BE2C (cell line): ENCODE data around the gene GPC1.

Source experiments
- DNase-seq: peaks from one replicate; pipeline ENCODE4 v3.0.0-alpha.2; 2020
- H3K27me3 ChIP-seq: fragments of 250-450 bp; sonication (Bioruptor Pico); 2 replicates; pipeline ENCODE4 v1.5.1; 2020; ENCODE audit warnings: mild to moderate bottlenecking
- H3K36me3 ChIP-seq: fragments of 250-450 bp; sonication (Bioruptor Pico); 2 replicates; pipeline ENCODE4 v1.5.1; 2020; ENCODE audit warnings: mild to moderate bottlenecking
- H3K4me1 ChIP-seq: fragments of 250-450 bp; sonication (Bioruptor Pico); 2 replicates; pipeline ENCODE4 v1.5.1; 2020
- H3K4me3 ChIP-seq: 2 replicates; pipeline ENCODE4 v1.5.1; 2011; ENCODE audit warnings: low read depth, low read length
- H3K9me3 ChIP-seq: fragments of 250-450 bp; sonication (Bioruptor Pico); 2 replicates; pipeline ENCODE4 v1.5.1; 2020
- TF ChIP-seq, protein P1 (sequence below): IDR thresholded peaks from 2 replicates; pipeline ENCODE4 v1.5.1; 2012; ENCODE audit warnings: mild to moderate bottlenecking, low read depth, low read length

The GPC1 gene

DNA sequence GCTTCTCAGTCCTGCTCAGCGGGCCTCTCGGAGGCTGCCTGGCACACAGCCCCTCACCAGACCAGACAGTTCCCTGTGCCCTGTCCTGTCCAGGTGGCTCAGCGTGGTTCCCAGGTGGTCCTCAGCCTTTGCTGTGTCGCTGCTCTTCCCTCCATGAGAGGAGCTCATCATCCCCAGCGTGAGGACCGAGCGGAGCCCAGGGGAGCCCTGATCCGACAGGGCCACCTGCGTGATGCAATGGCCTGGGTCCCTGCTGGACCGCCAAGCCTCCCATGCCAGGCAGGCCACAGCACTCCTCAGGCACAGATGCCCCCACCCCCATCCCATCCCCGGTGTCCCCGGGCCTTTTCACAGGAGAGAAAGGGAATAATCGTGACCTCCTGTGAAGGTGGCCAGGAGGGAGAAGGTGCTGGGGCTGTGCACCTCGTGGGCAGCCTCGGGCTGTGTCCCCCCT, 4.3 kb downstream of the GPC1 start:
- Histone ChIP-seq H3K4me3 (no peak overlapping the region), H3K27me3 (peaks cover 13% of the 10 kb centered on the region)
- TF ChIP-seq, protein P1, sequence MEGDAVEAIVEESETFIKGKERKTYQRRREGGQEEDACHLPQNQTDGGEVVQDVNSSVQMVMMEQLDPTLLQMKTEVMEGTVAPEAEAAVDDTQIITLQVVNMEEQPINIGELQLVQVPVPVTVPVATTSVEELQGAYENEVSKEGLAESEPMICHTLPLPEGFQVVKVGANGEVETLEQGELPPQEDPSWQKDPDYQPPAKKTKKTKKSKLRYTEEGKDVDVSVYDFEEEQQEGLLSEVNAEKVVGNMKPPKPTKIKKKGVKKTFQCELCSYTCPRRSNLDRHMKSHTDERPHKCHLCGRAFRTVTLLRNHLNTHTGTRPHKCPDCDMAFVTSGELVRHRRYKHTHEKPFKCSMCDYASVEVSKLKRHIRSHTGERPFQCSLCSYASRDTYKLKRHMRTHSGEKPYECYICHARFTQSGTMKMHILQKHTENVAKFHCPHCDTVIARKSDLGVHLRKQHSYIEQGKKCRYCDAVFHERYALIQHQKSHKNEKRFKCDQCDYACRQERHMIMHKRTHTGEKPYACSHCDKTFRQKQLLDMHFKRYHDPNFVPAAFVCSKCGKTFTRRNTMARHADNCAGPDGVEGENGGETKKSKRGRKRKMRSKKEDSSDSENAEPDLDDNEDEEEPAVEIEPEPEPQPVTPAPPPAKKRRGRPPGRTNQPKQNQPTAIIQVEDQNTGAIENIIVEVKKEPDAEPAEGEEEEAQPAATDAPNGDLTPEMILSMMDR, result no peak

DNA sequence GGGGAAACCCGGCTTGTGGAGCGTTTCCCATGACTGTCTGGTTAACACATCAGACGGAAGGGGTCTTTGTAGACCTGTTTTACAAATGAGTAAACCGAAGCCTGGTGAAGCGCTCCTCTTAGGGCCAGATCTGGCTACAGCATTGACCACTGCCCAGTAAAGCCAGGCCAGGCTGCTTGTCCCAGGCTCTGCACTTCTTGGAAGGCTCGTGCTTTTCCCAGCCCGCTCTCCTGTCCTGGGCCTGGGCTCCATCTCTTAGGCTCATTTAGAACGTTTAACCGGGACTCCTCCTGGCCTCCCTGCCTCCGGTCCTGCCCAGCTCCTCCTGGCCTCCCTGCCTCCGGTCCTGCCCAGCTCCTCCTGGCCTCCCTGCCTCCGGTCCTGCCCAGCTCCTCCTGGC, 4.8 kb downstream of the GPC1 start:
- Histone ChIP-seq H3K4me3 (no peak overlapping the region), H3K9me3 (peaks cover 7% of the 10 kb centered on the region; the same call in 1 of the 2 replicates), H3K27me3 (peaks cover 13% of the 10 kb centered on the region), H3K36me3 (no peaks in the 10 kb centered on the region), H3K4me1 (no peaks in the 10 kb centered on the region; the same call in 1 of the 2 replicates)
- no peak for DNase-seq
- TF ChIP-seq, protein P1, result no peak

More for the DNA sequence above, 4.3 kb downstream of the GPC1 start:
- no peaks in the 10 kb centered on the region for H3K36me3 ChIP-seq
- DNase-seq, result peak; percentile 8
- peaks cover 7% of the 10 kb centered on the region; the same call in 1 of the 2 replicates for H3K9me3 ChIP-seq
- H3K4me1 ChIP-seq, result peaks cover under 1% of the 10 kb centered on the region

DNA sequence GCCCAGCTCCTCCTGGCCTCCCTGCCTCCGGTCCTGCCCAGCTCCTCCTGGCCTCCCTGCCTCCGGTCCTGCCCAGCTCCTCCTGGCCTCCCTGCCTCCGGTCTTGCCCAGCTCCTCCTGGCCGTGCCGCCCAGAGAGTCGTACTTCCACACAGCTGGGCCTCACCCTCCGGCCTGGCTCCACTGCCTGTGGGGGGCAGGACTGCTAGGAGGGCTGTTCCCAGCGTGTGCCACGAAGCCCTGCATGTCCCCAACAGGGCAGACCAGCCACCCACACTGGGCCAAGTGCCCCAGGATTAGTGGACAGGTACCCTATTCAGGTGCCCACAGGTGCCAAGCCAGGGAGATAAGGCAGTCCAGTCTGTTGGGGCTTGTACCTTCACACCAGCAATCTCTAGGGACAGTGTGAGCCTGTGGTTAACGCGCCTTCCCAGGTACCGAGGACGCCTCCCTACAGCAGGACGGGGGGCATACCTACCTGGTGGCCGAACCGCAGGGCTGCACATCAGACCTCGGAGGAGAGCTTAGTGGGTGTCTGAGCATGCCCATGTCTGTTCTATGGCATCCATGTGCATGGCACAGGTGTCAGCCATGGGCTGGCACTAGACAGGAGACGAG, 5.3 kb downstream of the GPC1 start:
- no peak overlapping the region for H3K4me3 ChIP-seq
- no peak for DNase-seq
- H3K9me3 ChIP-seq, result peaks cover 7% of the 10 kb centered on the region; the same call in 1 of the 2 replicates
- TF ChIP-seq, protein P1, result no peak
- peaks cover 13% of the 10 kb centered on the region for H3K27me3 ChIP-seq
- no peaks in the 10 kb centered on the region for H3K36me3 ChIP-seq
- H3K4me1 ChIP-seq, result no peaks in the 10 kb centered on the region; the same call in 1 of the 2 replicates

DNA sequence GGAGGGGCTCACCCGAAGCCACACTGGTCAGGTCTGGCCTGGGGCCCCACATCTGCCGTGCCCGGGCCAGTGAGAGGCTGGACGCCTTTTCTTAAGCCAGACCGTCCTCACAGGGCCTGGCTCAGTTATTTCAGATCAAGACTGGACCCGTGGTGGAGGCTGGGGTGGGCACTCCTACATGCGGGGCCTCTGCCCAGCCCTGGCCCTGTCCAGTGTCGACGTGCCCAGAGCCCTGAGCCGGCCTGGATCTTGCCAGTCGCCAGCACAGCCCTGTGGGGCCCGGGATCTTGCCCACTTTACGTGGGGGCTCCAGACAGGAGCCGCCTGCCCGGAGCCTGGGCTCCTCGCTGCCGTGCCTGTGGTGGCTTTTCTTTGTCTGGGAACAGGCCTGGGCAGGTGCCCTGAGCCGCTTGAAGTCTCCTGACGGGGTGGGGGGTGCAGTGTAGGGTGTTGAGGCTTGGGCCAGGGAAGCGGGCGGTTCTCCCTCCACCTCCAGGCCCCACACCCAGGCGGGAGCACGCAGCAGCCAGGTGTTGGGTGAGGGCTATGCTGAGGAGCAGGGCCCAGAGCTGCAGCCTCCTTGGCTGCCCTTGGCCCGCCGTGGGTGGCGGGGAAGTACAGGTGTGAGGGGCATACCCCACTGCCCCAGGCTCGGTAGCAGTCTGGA, 6.0 kb downstream of the GPC1 start:
- Histone ChIP-seq H3K27me3 (peaks cover 9% of the 10 kb centered on the region), H3K4me3 (no peak overlapping the region), H3K36me3 (no peaks in the 10 kb centered on the region), H3K4me1 (no peaks in the 10 kb centered on the region; the same call in 1 of the 2 replicates), H3K9me3 (peaks cover 5% of the 10 kb centered on the region; the same call in 1 of the 2 replicates)
- TF ChIP-seq, protein P1, result no peak
- no peak for DNase-seq

DNA sequence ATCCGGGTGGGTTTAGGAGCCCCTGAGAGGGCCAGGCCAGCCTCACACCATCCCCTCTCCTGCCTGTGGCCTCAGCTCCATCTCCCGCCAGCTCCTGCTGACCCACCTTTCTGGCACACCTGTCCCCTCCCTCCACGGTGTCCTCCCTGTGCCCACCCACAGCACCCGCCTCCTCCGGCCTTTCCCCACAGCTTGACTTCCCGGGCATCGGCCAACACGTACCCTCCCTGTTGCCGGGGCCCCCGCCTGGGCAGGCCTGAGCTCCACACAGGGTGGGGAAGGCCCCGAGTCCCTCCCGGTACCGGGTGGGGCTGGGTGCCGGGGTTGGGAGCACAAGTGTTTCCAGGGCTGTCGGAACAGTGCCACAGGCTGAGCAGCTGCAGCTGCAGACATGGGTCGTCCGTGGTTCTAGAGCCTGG, 6.5 kb downstream of the GPC1 start:
- H3K4me3 ChIP-seq, result no peak overlapping the region
- TF ChIP-seq, protein P1, result no peak
- no peaks in the 10 kb centered on the region for H3K9me3 ChIP-seq
- peaks cover 4% of the 10 kb centered on the region for H3K27me3 ChIP-seq
- DNase-seq, result no peak
- no peaks in the 10 kb centered on the region for H3K4me1 ChIP-seq
- no peaks in the 10 kb centered on the region for H3K36me3 ChIP-seq
